ENCODE results near the gene TMEM237. TPM values are rescaled to one million over a fixed set of nuclear protein-coding genes. Genes with fewer than 3 reads are reported as not detected.

Gene TMEM237
- total and polyA plus RNA-seq, 8 donors = 0.87 to 41.5 (median 13.1) TPM

- intact Hi-C loops (cut with DNase I; ENCODE audit: low total_unique reads) = no loop called here
- 68 to 81% (median 78%) methylated on average over 4 of the region's 4 CpGs for WGBS, 5 donors
- H3K27me3 ChIP-seq = no peaks in the 10 kb centered on the region
- peaks cover 0 to 95% (median 77%) of the 10 kb centered on the region in 4 donors for H3K36me3 ChIP-seq
- no peak overlapping the region for H3K27ac ChIP-seq
- TF ChIP-seq EP300 (IDR thresholded peaks at IDR 0.05) (no peak), CTCF (IDR thresholded peaks at IDR 0.05) (no peak), POLR2A (IDR thresholded peaks at IDR 0.05) (no peak), POLR2AphosphoS5 (IDR thresholded peaks at IDR 0.05) (no peak)
- no peaks in the 10 kb centered on the region for H3K9me3 ChIP-seq
- H3K4me1 ChIP-seq = no peaks in the 10 kb centered on the region
- no peak overlapping the region for H3K4me3 ChIP-seq
- no peak for DNase-seq
Observed at GRCh38 chr2:201633661-201634249, 9.5 kb downstream of the TMEM237 start.

GRCh38 chr2:201631041-201631440, 12.3 kb downstream of the TMEM237 start:
- intact Hi-C loops (cut with DNase I; ENCODE audit: low total_unique reads) = no loop called here
- H3K4me3 ChIP-seq = no peak overlapping the region
- no peaks in the 10 kb centered on the region for H3K4me1 ChIP-seq
- H3K27ac ChIP-seq = no peak overlapping the region
- peaks cover 0 to 96% (median 76%) of the 10 kb centered on the region in 4 donors for H3K36me3 ChIP-seq
- no peaks in the 10 kb centered on the region for H3K27me3 ChIP-seq
- WGBS, 5 donors = 89 to 97% (median 95%) methylated on average over 8 of the region's 8 CpGs
- no peak for DNase-seq
- TF ChIP-seq POLR2AphosphoS5 (IDR thresholded peaks at IDR 0.05) (no peak), POLR2A (IDR thresholded peaks at IDR 0.05) (no peak), CTCF (IDR thresholded peaks at IDR 0.05) (no peak), EP300 (IDR thresholded peaks at IDR 0.05) (no peak)
- no peaks in the 10 kb centered on the region for H3K9me3 ChIP-seq

- H3K4me1 ChIP-seq = no peaks in the 10 kb centered on the region
- no peaks in the 10 kb centered on the region for H3K9me3 ChIP-seq
- no peak overlapping the region for H3K4me3 ChIP-seq
- TF ChIP-seq POLR2AphosphoS5 (IDR thresholded peaks at IDR 0.05) (no peak), POLR2A (IDR thresholded peaks at IDR 0.05) (no peak), EP300 (IDR thresholded peaks at IDR 0.05) (no peak), CTCF (IDR thresholded peaks at IDR 0.05) (no peak)
- H3K27me3 ChIP-seq = no peaks in the 10 kb centered on the region
- peaks cover 0 to 96% (median 77%) of the 10 kb centered on the region in 4 donors for H3K36me3 ChIP-seq
- WGBS, 5 donors = 66 to 81% (median 74%) methylated on average over 2 of the region's 2 CpGs
- no peak for DNase-seq
- intact Hi-C loops (cut with DNase I; ENCODE audit: low total_unique reads) = no loop called here
- no peak overlapping the region for H3K27ac ChIP-seq
Observed at GRCh38 chr2:201630577-201630976, 12.7 kb downstream of the TMEM237 start.

- intact Hi-C loops (cut with DNase I; ENCODE audit: low total_unique reads) = no loop called here
- no peak for DNase-seq
- no peaks in the 10 kb centered on the region for H3K4me1 ChIP-seq
- TF ChIP-seq POLR2A (IDR thresholded peaks at IDR 0.05) (no peak), POLR2AphosphoS5 (IDR thresholded peaks at IDR 0.05) (no peak), EP300 (IDR thresholded peaks at IDR 0.05) (no peak), CTCF (IDR thresholded peaks at IDR 0.05) (no peak)
- H3K27me3 ChIP-seq = no peaks in the 10 kb centered on the region
- WGBS, 5 donors = 89 to 94% (median 93%) methylated on average over 2 of the region's 2 CpGs
- peaks cover 0 to 91% (median 73%) of the 10 kb centered on the region in 4 donors for H3K36me3 ChIP-seq
- H3K4me3 ChIP-seq = no peak overlapping the region
- no peak overlapping the region for H3K27ac ChIP-seq
- no peaks in the 10 kb centered on the region for H3K9me3 ChIP-seq
Observed at GRCh38 chr2:201628545-201628944, 14.8 kb downstream of the TMEM237 start.
